GM12878 (cell line): ENCODE results near the gene RARA. TPM values are rescaled to one million over a fixed set of nuclear protein-coding genes. Genes with fewer than 3 reads are reported as not detected.

Source experiments
- ATAC-seq: fragments of 200-7000 bp; cut with Tn5 transposase; 3 replicates; pipeline ENCODE4 v1.9.1; 2020; ENCODE audit warnings: mild to moderate bottlenecking, moderate library complexity
- BruUV-seq: library from RNA; stranded (reverse); fragments of 400-500 nt; replicated peaks from 2 replicates; lab custom pipeline; 2021; lab: Mats Ljungman, UMichigan
- CTCF ChIA-PET: fragments of 300-600 bp; sonication (Branson Sonifier 250); formaldehyde crosslinking; extraction: SDS; loops from one replicate; lab custom pipeline; 2021; ENCODE audit warnings: inconsistent platforms; lab: Yijun Ruan, JAX
- POLR2A ChIA-PET: fragments of 350-600 bp; formaldehyde crosslinking; extraction: SDS; loops from one replicate; lab custom pipeline; 2021; ENCODE audit warnings: inconsistent platforms; lab: Charles Lee
- RAD21 ChIA-PET: fragments of 300-600 bp; sonication (Branson Sonifier 250); formaldehyde crosslinking; loops from one replicate; lab custom pipeline; 2023; ENCODE audit warnings: antibody characterized with exemption; ENCODE audit not compliant: unreplicated experiment; lab: Charles Lee
- SMC1A ChIA-PET: fragments of 300-600 bp; sonication (Branson Sonifier 250); formaldehyde crosslinking; loops from one replicate; lab custom pipeline; 2023; ENCODE audit not compliant: unreplicated experiment, uncharacterized antibody; lab: Charles Lee
- DNase-seq: peaks from one replicate; pipeline ENCODE4 v3.0.0-alpha.2; 2011; ENCODE audit warnings: low read depth, low spot score
- FAIRE-seq: peaks from 3 replicates; lab custom pipeline; 2011; peaks lifted over from hg19 to GRCh38; lab: Jason Lieb, UNC
- H2AFZ ChIP-seq: 2 replicates; pipeline ENCODE4 v1.6.0; 2011; ENCODE audit warnings: low read depth, low read length, control low read depth; ENCODE audit not compliant: control insufficient read depth
- H3K27ac ChIP-seq: 2 replicates; pipeline ENCODE4 v1.5.1; 2011; ENCODE audit warnings: control low read depth; ENCODE audit not compliant: control insufficient read depth, insufficient read depth
- H3K27me3 ChIP-seq, 2 experiments: replicated peaks in 1 of 2; 2 replicates each; pipeline versions ENCODE4 v1.6.0 to v1.6.1; 2011; ENCODE audit warnings: low read length in 1 of 2; ENCODE audit not compliant: control insufficient read depth in 2 of 2, insufficient read depth in 2 of 2
- H3K36me3 ChIP-seq, 2 experiments: 2 replicates each; pipeline ENCODE4 v1.5.1; 2011; ENCODE audit warnings: low read length in 1 of 2; ENCODE audit not compliant: control insufficient read depth in 2 of 2, insufficient read depth in 2 of 2
- H3K4me1 ChIP-seq: 2 replicates; pipeline ENCODE4 v1.6.1; 2011; ENCODE audit warnings: mild to moderate bottlenecking, low read length, moderate library complexity, mixed read lengths; ENCODE audit not compliant: control insufficient read depth, insufficient read depth
- H3K4me2 ChIP-seq: 2 replicates; pipeline ENCODE4 v1.6.0; 2011; ENCODE audit warnings: control low read depth; ENCODE audit not compliant: control insufficient read depth, insufficient read depth
- H3K4me3 ChIP-seq: fragments of 200-600 bp; sonication (generic); 2 replicates; pipeline ENCODE4 v1.5.1; 2016
- H3K79me2 ChIP-seq: 2 replicates; pipeline ENCODE4 v1.6.0; 2011; ENCODE audit warnings: low read length; ENCODE audit not compliant: control insufficient read depth, insufficient read depth
- H3K9ac ChIP-seq: 2 replicates; pipeline ENCODE4 v1.8.0; 2011; ENCODE audit warnings: low read length, control low read depth, mixed read lengths; ENCODE audit not compliant: control insufficient read depth, insufficient read depth
- H3K9me3 ChIP-seq: replicated peaks from 3 replicates; pipeline ENCODE4 v1.5.1; 2011; ENCODE audit warnings: mild to moderate bottlenecking, low read length; ENCODE audit not compliant: control insufficient read depth, insufficient read depth
- H4K20me1 ChIP-seq: 2 replicates; pipeline ENCODE4 v1.6.0; 2011; ENCODE audit not compliant: control insufficient read depth, insufficient read depth
- CUX1 ChIP-seq: IDR thresholded peaks from 2 replicates; pipeline ENCODE4 v1.6.1; 2012; ENCODE audit warnings: improper control_type of control experiment, low read depth, low read length; ENCODE audit not compliant: insufficient replicate concordance
- DPF2 ChIP-seq: fragments of 450-650 bp; IDR thresholded peaks from 2 replicates; pipeline ENCODE4 v1.6.1; 2017; ENCODE audit warnings: mild to moderate bottlenecking
- IKZF1 ChIP-seq: fragments of 450-650 bp; conservative IDR thresholded peaks from 2 replicates; pipeline ENCODE4 v1.6.1; 2017; ENCODE audit warnings: antibody characterized with exemption, mild to moderate bottlenecking
- MEF2B ChIP-seq: fragments of 450-650 bp; IDR thresholded peaks from 2 replicates; pipeline ENCODE4 v1.6.1; 2018; ENCODE audit warnings: mild to moderate bottlenecking, moderate library complexity; ENCODE audit not compliant: partially characterized antibody, poor library complexity, severe bottlenecking
- PAX8 ChIP-seq: fragments of 450-650 bp; IDR thresholded peaks from 2 replicates; pipeline ENCODE4 v1.6.1; 2017; ENCODE audit warnings: mild to moderate bottlenecking, moderate library complexity
- SP1 ChIP-seq: IDR thresholded peaks from one replicate; pipeline ENCODE4 v1.6.1; 2011; ENCODE audit warnings: low read depth, low read length
- ZNF207 ChIP-seq: fragments of 450-650 bp; IDR thresholded peaks from 2 replicates; pipeline ENCODE4 v1.6.1; 2014; ENCODE audit warnings: antibody characterized with exemption, mild to moderate bottlenecking, borderline replicate concordance
- ZNF217 ChIP-seq: fragments of 450-650 bp; IDR thresholded peaks from 2 replicates; pipeline ENCODE4 v1.6.1; 2017; ENCODE audit warnings: antibody characterized with exemption, mild to moderate bottlenecking
- WGBS: methylation state at CpG from one replicate; pipeline ENCODE4 v1.1.6; 2016; ENCODE audit warnings: low lambda C conversion rate; ENCODE audit not compliant: insufficient replicate concordance, insufficient coverage; ENCODE audit errors: missing lambda C conversion rate; 5-methylcytosine and 5-hydroxymethylcytosine counted together
- in situ Hi-C: fragments of 300-500 bp; cut with MboI; formaldehyde crosslinking; loops from 9 replicates; pipeline ENCODE4 v1.14.3; 2018; ENCODE audit warnings: mixed read lengths
- intact Hi-C: fragments of 100-400 bp; cut with micrococcal nuclease; formaldehyde crosslinking; loops from one replicate; pipeline ENCODE4 v1.14.2; 2022; ENCODE audit not compliant: unreplicated experiment
- polyA plus RNA-seq, 11 experiments: library from polyadenylated mRNA; depleted of rRNA in 4 of 11; unstranded in 6 of 11; stranded (reverse) in 5 of 11; fragments of >200 nt; fragmentation: Nextera tagmentation in 4 of 11; fragmentation: Illumina TruSeq in 1 of 11; extraction: Ambion mirVana in 4 of 11; extraction: Trizol in 1 of 11; gene quantifications; 1 replicate in 1 of 11; 2 replicates in 10 of 11; pipeline versions ENCODE4 v1.2.1 to v1.2.3, GENCODE V29; 2011 to 2016; ENCODE audit warnings: inconsistent platforms in 2 of 11, missing spikeins in 2 of 11, low read depth in 1 of 11
- total RNA-seq, 4 experiments: library from RNA; depleted of rRNA in 3 of 4; stranded (reverse); fragments of >200 nt in 3 of 4; fragmentation: Illumina TruSeq in 1 of 4; extraction: Trizol in 1 of 4; gene quantifications; 2 replicates each; pipeline versions ENCODE4 v1.2.1 to v1.2.3, GENCODE V29; 2013 to 2021

RARA gene
- total and polyA plus RNA-seq, 10 of the 15 experiments (the other 5 are each of a cell fraction or from before 2014, with no cell fraction given), result 0.13 to 33.6 (median 13.6) TPM

GRCh38 chr17:40354221-40355122 lies 45.5 kb downstream of the RARA start:
- CTCF ChIA-PET, result interaction anchor here (0.5 to 9.1 kb wide), 28 partner anchors 10 to 300 kb away, joined by 3 to 311 read pairs (median 4); partner anchors contain the start of genes MED24, RARA and TOP2A
- intact Hi-C loops, result loop anchor here (1.0 to 5.0 kb wide), 4 partner anchors 32 to 263 kb away; no protein-coding TSS in a partner anchor
- Histone ChIP-seq H3K4me3 (no peak overlapping the region), H3K27ac (no peak overlapping the region), H3K4me1 (peaks cover 15% of the 10 kb centered on the region), H2AFZ (no peak overlapping the region), H4K20me1 (no peaks in the 10 kb centered on the region), H3K27me3 (no peaks in the 10 kb centered on the region), H3K4me2 (no peak overlapping the region), H3K79me2 (peaks cover 1% of the 10 kb centered on the region; the same call in 1 of the 2 replicates)
- in situ Hi-C loops, result loop anchor here (5.0 kb wide), 2 partner anchors 52 to 178 kb away; no protein-coding TSS in a partner anchor
- SMC1A ChIA-PET, result interaction anchor here (0.6 to 5.3 kb wide), 13 partner anchors 9 to 178 kb away, joined by 3 to 142 read pairs (median 4); partner anchors contain the start of genes RARA and TOP2A
- RAD21 ChIA-PET, result interaction anchor here (0.7 to 8.2 kb wide), 15 partner anchors 9 to 241 kb away, joined by 3 to 271 read pairs (median 4); partner anchors contain the start of genes RARA and TOP2A
- ATAC-seq, result no peak
- no peak for DNase-seq
- no peak for FAIRE-seq
- 78% methylated on average over 25 of the region's 30 CpGs for WGBS
- TF ChIP-seq ZNF217, result no peak
- no peak for TF ChIP-seq CUX1
- TF ChIP-seq MEF2B, result no peak
- no peak for TF ChIP-seq ZNF207
- no peak for TF ChIP-seq SP1
- TF ChIP-seq IKZF1, result no peak
- TF ChIP-seq PAX8, result no peak
- no peak for TF ChIP-seq DPF2
- TF ChIP-seq, all 136 proteins: peak for 0
- Histone ChIP-seq H3K36me3 (peaks cover 17 to 41% of the 10 kb centered on the region in 2 experiments), H3K9ac (no peak overlapping the region), H3K9me3 (no peaks in the 10 kb centered on the region)
- BruUV-seq, result no TSS peak
- POLR2A ChIA-PET, result interaction anchor here (1.1 to 2.0 kb wide), 2 partner anchors 47 to 51 kb away, joined by 5 to 9 read pairs; no protein-coding TSS in a partner anchor
